HG03045 (cell line): ENCODE results near the gene ANKRD18B.
"Not testable (repeated sequence)": the region's sequence is repeated elsewhere in the genome, so short reads cannot be mapped to it uniquely, and the experiment has no call there.

Experiments used
- ATAC-seq: cut with Tn5 transposase; IDR thresholded peaks from one replicate; pipeline ENCODE4 v1.9.1; 2021; ENCODE audit warnings: mild to moderate bottlenecking, moderate library complexity; ENCODE audit not compliant: unreplicated experiment

The ANKRD18B gene

DNA sequence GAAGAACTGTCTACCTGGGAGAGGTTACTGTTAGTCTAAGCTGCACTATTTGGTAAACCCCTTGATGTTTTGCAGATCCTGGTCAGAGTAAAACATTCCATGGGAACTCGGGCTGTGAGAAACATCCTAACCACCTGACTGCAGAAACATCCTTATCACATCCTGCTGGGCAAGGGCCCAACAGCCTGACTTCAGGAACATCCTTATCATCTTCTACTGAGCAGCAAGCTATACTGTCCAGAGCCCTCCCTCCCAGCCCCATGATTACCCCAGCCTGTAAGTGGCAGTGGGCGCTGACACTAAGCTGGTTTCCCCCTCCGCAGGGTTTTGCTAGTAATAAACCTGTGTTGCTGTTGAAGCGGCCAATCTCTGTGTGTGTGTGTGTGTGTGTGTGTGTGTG is 80.9 kb downstream of the ANKRD18B start:
- not testable (repeated sequence) for ATAC-seq

DNA sequence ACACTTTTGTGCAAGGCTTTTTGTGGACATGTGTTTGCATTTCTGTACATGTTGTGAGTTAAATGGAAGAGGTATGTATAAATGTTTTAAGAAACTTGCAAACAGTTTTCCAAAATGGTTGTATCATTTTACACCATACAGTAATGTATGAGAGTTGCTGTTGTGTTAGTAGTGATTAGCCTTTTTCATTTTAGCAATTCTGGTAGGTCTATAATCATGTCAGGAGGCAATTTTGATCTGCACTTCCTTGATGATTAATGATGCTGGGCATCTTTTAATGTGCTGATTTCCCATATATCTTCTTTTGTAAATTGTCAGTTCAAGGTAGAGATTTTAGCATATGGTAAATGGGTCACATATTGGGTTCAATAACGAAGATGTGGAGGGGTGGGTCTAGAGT is 87.3 kb downstream of the ANKRD18B start:
- no peak for ATAC-seq

DNA sequence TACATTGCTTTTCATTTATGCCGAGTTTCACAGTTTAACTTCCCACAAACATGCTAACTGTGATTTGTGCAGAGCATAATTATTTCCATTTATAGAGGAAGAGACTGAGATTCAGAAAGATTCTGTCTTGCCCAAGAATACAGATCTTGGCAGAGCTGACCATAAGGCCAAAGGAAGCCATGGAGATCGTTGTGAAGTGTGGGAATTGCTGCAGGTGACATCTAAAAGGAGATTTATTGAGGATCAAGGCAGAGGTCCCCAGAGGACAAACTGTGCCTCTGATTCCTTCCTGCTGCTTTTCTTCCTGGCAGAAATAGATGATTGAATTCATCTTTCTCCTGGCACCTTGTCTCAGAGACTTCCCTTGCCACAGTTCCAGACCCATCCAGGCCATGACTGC is 88.4 kb downstream of the ANKRD18B start:
- not testable (repeated sequence) for ATAC-seq

DNA sequence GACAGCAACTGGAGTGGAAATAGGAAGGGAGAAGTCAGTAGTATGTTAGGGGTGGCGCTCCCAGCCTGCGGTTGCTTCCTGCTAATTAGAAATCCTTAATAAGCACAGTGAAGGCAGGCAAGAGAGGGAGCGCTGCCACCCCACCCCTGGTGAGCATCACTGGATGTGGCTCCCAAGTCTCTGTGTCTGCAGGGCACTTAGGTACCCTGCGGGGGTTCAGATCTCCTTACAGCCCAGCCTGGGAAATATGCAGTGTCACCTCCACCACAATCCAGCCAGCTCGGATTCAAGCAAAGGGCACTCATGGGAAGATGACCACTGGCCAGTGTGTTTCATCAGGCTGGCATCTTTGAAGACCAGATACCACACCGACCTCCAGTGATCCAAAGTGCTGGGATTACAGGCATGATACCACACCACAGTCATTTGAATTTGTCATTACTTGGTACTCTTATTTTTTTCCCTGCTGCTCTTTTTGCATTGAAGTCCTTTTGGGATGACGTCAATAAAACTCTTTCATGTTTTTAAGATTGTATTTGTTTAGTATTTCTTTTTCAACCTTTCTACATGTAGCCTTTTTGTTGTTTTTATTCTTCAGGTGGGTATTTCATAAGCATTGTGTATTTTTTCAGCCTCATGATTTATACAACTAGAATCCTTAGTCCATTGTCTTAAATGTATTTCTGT is 90.1 kb downstream of the ANKRD18B start:
- no peak for ATAC-seq

DNA sequence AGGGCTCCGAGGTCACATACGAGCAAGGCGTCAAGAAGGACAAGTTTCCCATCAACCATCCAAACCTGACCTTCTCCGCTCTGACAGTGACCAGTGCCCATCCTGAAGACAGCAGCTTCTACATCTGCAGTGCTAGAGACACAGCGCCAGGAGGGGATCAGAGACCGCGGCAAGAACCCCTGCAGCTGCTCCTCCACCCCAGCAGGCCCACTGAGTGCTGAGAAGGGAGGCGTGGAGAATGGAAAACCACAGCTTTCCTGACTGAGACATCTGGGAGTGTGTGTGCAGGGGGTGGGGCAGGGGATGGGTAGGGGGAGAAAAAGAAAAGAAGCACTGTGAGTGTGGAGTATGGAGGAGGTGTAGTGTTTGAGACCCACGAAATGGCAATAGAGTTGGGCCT is 94.3 kb downstream of the ANKRD18B start:
- ATAC-seq: not testable (repeated sequence)

DNA sequence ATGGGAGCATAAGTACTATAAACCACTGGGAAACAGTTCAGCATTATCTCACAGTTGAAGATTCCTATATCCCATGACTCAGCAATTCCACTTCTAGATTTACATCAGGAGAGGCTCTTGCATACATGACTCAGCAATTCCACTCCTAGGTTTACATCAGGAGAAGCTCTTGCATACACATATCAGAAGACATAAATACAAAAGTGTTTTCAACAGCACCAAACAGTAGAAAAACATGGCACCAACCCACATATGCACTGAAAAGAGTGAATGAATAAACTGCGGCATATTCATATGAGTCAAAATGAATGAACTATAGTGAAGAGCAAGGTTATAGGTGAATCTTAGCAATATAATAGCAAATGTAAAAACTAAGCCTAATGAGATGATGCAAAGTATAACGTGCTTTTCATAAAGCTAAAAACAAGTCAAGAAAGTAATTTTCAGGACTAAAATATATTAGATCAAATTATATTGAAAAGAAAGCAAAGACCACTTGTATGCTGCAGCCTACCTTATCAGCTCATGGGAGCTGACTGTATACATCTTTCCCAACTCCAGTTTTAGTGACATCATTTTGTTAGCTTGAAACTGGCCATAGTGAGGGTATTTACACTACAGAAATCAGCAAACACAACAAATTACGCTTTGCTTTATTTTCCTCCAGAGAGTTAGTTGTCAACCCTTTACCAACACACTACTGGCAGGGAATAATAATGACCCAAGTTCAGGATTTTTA is 95.8 kb downstream of the ANKRD18B start:
- ATAC-seq: no peak

DNA sequence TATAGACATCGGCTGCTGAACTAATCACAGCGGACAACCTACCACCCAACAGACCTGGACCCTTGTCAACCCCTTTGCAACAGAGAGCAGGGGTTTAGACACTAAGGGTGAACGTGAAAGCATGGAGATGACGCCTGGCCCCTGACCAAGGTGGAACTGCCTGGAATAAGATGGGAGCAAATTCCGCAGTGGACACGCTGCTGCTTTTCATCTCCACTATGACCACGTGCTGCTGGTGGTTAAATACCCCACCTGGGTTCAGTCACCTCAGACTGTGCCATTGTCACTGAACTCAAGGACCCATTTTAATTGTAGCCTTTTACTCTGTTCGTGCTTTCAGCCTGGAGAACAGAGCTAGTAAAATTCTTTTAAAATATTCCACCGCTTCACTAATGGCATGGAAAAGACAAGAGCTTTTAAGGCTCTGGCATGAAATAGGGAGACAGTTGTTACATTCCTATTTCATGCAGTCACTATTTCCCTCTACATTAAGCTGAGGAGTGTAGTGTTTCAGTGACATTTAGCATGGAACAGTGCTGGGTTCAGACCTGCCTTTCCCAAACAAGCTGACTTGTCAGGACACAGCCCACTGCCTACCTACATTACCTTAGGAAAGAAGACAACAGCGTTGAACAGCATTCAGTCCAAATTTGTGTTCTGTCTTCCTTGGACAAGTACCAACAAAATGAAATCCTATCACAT is 96.8 kb downstream of the ANKRD18B start:
- ATAC-seq: no peak
